HepG2 (cell line): Measurements from ENCODE around the gene GTPBP6. TPM values are rescaled to one million over a fixed set of nuclear protein-coding genes. Genes with fewer than 3 reads are reported as not detected.
A peak's percentile ranks its signal among the peaks of the same experiment; 100 is the strongest.

Experiments
- CREM ChIP-seq, 2 experiments: sonication (generic) in 1 of 2; formaldehyde crosslinking in 1 of 2; IDR thresholded peaks; 2 replicates each; pipeline versions ENCODE4 v1.4.0 to v1.6.1; 2016 to 2020; ENCODE audit warnings: antibody characterized with exemption in 1 of 2, mild to moderate bottlenecking in 1 of 2, missing genetic modification reagents in 1 of 2
- FUBP1 ChIP-seq: sonication (generic); formaldehyde crosslinking; IDR thresholded peaks from 2 replicates; pipeline ENCODE4 v1.5.1; 2020; ENCODE audit warnings: missing genetic modification reagents, mild to moderate bottlenecking, borderline replicate concordance
- HCFC1 ChIP-seq: fragments of 150-350 bp; IDR thresholded peaks from 2 replicates; pipeline ENCODE4 v1.6.1; 2014; ENCODE audit warnings: low read depth, low read length
- HES4 ChIP-seq: sonication (generic); formaldehyde crosslinking; IDR thresholded peaks from 2 replicates; pipeline ENCODE4 v1.9.0; 2021; ENCODE audit warnings: mild to moderate bottlenecking, missing genetic modification reagents, borderline replicate concordance
- MAFG ChIP-seq: sonication (generic); formaldehyde crosslinking; IDR thresholded peaks from 2 replicates; pipeline ENCODE4 v1.5.1; 2020; ENCODE audit warnings: mild to moderate bottlenecking, missing genetic modification reagents
- PHF21A ChIP-seq: sonication (generic); formaldehyde crosslinking; IDR thresholded peaks from 2 replicates; pipeline ENCODE4 v1.5.0; 2020; ENCODE audit warnings: mild to moderate bottlenecking, missing genetic modification reagents
- PLRG1 ChIP-seq: fragments of 450-650 bp; conservative IDR thresholded peaks from 2 replicates; pipeline ENCODE4 v1.6.1; 2016
- PRMT3 ChIP-seq: sonication (generic); formaldehyde crosslinking; IDR thresholded peaks from 2 replicates; pipeline ENCODE4 v1.8.1; 2022; ENCODE audit warnings: low read depth, mild to moderate bottlenecking, moderate library complexity, missing genetic modification reagents, borderline replicate concordance
- SAFB2 ChIP-seq: sonication (generic); formaldehyde crosslinking; IDR thresholded peaks from 2 replicates; pipeline ENCODE4 v1.5.1; 2020; ENCODE audit warnings: missing genetic modification reagents, low read depth, mild to moderate bottlenecking, borderline replicate concordance
- STAG1 ChIP-seq: sonication (generic); formaldehyde crosslinking; IDR thresholded peaks from 2 replicates; pipeline ENCODE4 v1.4.0; 2020; ENCODE audit warnings: missing genetic modification reagents
- TBL1XR1 ChIP-seq: fragments of 150-350 bp; IDR thresholded peaks from 2 replicates; pipeline ENCODE4 v1.6.1; 2014; ENCODE audit warnings: borderline replicate concordance, low read length; ENCODE audit not compliant: partially characterized antibody
- TBX2 ChIP-seq: sonication (generic); formaldehyde crosslinking; IDR thresholded peaks from 2 replicates; pipeline ENCODE4 v1.5.0; 2020; ENCODE audit warnings: missing genetic modification reagents, mild to moderate bottlenecking, borderline replicate concordance
- ZFY ChIP-seq: sonication (generic); formaldehyde crosslinking; IDR thresholded peaks from 2 replicates; pipeline ENCODE4 v1.4.0; 2020; ENCODE audit warnings: missing genetic modification reagents
- ZMYM3 ChIP-seq: sonication (generic); formaldehyde crosslinking; IDR thresholded peaks from 2 replicates; pipeline ENCODE4 v1.5.1; 2020; ENCODE audit warnings: mild to moderate bottlenecking, missing genetic modification reagents
- ZNF17 ChIP-seq: sonication (generic); formaldehyde crosslinking; IDR thresholded peaks from 2 replicates; pipeline ENCODE4 v1.5.0; 2020; ENCODE audit warnings: mild to moderate bottlenecking, missing genetic modification reagents
- ZNF224 ChIP-seq: sonication (generic); formaldehyde crosslinking; IDR thresholded peaks from 2 replicates; pipeline ENCODE4 v1.5.0; 2020; ENCODE audit warnings: mild to moderate bottlenecking, missing genetic modification reagents
- ZNF225 ChIP-seq: sonication (generic); formaldehyde crosslinking; IDR thresholded peaks from 2 replicates; pipeline ENCODE4 v1.4.0; 2020; ENCODE audit warnings: mild to moderate bottlenecking, missing genetic modification reagents
- ZNF556 ChIP-seq: sonication (generic); formaldehyde crosslinking; IDR thresholded peaks from 2 replicates; pipeline ENCODE4 v1.4.0; 2020; ENCODE audit warnings: mild to moderate bottlenecking, missing genetic modification reagents, borderline replicate concordance
- ZNF615 ChIP-seq: sonication (generic); formaldehyde crosslinking; IDR thresholded peaks from 2 replicates; pipeline ENCODE4 v1.5.0; 2020; ENCODE audit warnings: mild to moderate bottlenecking, missing genetic modification reagents, borderline replicate concordance
- ZNF772 ChIP-seq: sonication (generic); formaldehyde crosslinking; IDR thresholded peaks from 2 replicates; pipeline ENCODE4 v1.5.0; 2020; ENCODE audit warnings: mild to moderate bottlenecking, missing genetic modification reagents
- ZSCAN21 ChIP-seq: sonication (generic); formaldehyde crosslinking; IDR thresholded peaks from 2 replicates; pipeline ENCODE4 v1.8.0; 2022; ENCODE audit warnings: mild to moderate bottlenecking, missing genetic modification reagents, moderate library complexity, borderline replicate concordance
- polyA plus RNA-seq, 8 experiments: library from polyadenylated mRNA; depleted of rRNA in 3 of 8; stranded (reverse) in 7 of 8; unstranded in 1 of 8; fragments of >200 nt; fragmentation: Illumina TruSeq in 4 of 8; extraction: Trizol in 4 of 8; gene quantifications; 2 replicates each; pipeline versions ENCODE4 v1.2.1 to v1.2.3, GENCODE V29; 2011 to 2016; ENCODE audit warnings: low read depth in 4 of 8, missing spikeins in 1 of 8, mixed read lengths in 1 of 8; ENCODE audit not compliant: insufficient read depth in 1 of 8
- total RNA-seq, 5 experiments: library from RNA; depleted of rRNA; stranded (reverse); fragments of >200 nt; fragmentation: Illumina TruSeq; extraction: Trizol; gene quantifications; 2 replicates each; pipeline ENCODE4 v1.2.3, GENCODE V29; 2016; ENCODE audit warnings: low read depth in 1 of 5
- TF ChIP-seq, protein P1 (sequence below): sonication (generic); formaldehyde crosslinking; IDR thresholded peaks from 2 replicates; pipeline ENCODE4 v1.4.0; 2020; ENCODE audit warnings: mild to moderate bottlenecking, missing genetic modification reagents, borderline replicate concordance
- TF ChIP-seq, protein P2 (sequence below): sonication (generic); formaldehyde crosslinking; IDR thresholded peaks from 2 replicates; pipeline ENCODE4 v1.4.0; 2020; ENCODE audit warnings: missing genetic modification reagents, borderline replicate concordance

GTPBP6 gene
- total and polyA plus RNA-seq, 2 of the 13 experiments (the other 11 are each of a cell fraction or from before 2014, with no cell fraction given), result 20.2 to 39.6 TPM

DNA sequence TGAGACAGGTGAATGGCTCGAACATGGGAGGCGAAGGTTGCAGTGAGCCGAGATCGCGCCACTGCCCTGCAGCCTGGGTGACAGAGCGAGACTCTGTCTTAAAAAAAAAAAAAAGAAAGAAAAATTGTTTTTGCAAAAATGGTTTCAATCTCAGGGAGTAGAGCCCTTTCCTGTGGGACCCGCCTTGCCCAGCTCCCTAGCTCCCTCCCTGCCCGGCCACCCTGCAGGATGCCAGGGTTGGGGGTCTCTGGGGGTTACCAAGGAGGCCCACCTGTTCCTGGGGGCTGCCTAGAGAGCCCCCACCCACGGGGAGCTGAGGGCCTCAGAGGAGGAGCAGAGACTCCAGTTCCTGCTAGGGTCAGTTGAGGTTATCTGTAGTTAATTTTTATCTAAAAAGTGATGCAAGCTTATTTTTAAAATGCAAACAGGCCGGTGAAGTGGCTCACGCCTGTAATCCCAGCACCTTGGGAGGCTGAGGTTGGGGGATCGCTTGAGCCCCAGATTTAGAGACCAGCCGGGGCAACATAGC is 56.2 kb downstream of the GTPBP6 start (continued):
- TF ChIP-seq ZNF556 (CRISPR knock-in tag) (no peak), MAFG (no peak), ZSCAN21 (CRISPR knock-in tag) (no peak), ZNF224 (CRISPR knock-in tag) (no peak), HCFC1 (no peak), ZFY (CRISPR knock-in tag) (0 out of 2 replicates have a peak, but pooled peaks have one; percentile 10), ZMYM3 (CRISPR knock-in tag) (no peak), ZNF615 (no peak), ZNF225 (CRISPR knock-in tag) (no peak), CREM (IDR thresholded peaks at IDR 0.05) (peak; percentile 54; the same call in 1 of the 2 replicates), CREM (CRISPR knock-in tag; IDR thresholded peaks at IDR 0.05) (no peak), STAG1 (CRISPR knock-in tag) (no peak), HES4 (no peak), ZNF772 (CRISPR knock-in tag) (0 out of 2 replicates have a peak, but pooled peaks have one; percentile 11), PLRG1 (no peak), TBL1XR1 (no peak), TBX2 (CRISPR knock-in tag) (peak; percentile 52), SAFB2 (CRISPR knock-in tag) (no peak), FUBP1 (CRISPR knock-in tag) (no peak), PHF21A (peak; percentile 38; the same call in 1 of the 2 replicates), PRMT3 (CRISPR knock-in tag) (no peak), ZNF17 (no peak)
- TF ChIP-seq, protein P1, sequence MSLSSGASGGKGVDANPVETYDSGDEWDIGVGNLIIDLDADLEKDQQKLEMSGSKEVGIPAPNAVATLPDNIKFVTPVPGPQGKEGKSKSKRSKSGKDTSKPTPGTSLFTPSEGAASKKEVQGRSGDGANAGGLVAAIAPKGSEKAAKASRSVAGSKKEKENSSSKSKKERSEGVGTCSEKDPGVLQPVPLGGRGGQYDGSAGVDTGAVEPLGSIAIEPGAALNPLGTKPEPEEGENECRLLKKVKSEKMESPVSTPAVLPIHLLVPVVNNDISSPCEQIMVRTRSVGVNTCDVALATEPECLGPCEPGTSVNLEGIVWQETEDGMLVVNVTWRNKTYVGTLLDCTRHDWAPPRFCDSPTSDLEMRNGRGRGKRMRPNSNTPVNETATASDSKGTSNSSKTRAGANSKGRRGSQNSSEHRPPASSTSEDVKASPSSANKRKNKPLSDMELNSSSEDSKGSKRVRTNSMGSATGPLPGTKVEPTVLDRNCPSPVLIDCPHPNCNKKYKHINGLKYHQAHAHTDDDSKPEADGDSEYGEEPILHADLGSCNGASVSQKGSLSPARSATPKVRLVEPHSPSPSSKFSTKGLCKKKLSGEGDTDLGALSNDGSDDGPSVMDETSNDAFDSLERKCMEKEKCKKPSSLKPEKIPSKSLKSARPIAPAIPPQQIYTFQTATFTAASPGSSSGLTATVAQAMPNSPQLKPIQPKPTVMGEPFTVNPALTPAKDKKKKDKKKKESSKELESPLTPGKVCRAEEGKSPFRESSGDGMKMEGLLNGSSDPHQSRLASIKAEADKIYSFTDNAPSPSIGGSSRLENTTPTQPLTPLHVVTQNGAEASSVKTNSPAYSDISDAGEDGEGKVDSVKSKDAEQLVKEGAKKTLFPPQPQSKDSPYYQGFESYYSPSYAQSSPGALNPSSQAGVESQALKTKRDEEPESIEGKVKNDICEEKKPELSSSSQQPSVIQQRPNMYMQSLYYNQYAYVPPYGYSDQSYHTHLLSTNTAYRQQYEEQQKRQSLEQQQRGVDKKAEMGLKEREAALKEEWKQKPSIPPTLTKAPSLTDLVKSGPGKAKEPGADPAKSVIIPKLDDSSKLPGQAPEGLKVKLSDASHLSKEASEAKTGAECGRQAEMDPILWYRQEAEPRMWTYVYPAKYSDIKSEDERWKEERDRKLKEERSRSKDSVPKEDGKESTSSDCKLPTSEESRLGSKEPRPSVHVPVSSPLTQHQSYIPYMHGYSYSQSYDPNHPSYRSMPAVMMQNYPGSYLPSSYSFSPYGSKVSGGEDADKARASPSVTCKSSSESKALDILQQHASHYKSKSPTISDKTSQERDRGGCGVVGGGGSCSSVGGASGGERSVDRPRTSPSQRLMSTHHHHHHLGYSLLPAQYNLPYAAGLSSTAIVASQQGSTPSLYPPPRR (CRISPR knock-in tag), result peak; percentile 56; the same call in 1 of the 2 replicates
- TF ChIP-seq, protein P2, sequence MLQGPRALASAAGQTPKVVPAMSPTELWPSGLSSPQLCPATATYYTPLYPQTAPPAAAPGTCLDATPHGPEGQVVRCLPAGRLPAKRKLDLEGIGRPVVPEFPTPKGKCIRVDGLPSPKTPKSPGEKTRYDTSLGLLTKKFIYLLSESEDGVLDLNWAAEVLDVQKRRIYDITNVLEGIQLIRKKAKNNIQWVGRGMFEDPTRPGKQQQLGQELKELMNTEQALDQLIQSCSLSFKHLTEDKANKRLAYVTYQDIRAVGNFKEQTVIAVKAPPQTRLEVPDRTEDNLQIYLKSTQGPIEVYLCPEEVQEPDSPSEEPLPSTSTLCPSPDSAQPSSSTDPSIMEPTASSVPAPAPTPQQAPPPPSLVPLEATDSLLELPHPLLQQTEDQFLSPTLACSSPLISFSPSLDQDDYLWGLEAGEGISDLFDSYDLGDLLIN (CRISPR knock-in tag), result no peak
